Activated CD4-positive, alpha-beta T cell treated with anti-CD3 and anti-CD28 coated beads, Interleukin-2, Interleukin-6, amounts not matched to agents 100 ng/mL and 50 ng/mL, durations not matched to agents 16 hours and 8 hours (primary cell): ENCODE measurements around the gene MIB2.
A peak's percentile ranks its signal among the peaks of the same experiment; 100 is the strongest.

ENCODE experiments used
- DNase-seq: peaks from one replicate; pipeline ENCODE4 v3.0.0-alpha.2; 2020

MIB2 gene

GRCh38 chr1:1616045-1616790 is 918 bp downstream of the MIB2 start:
- DNase-seq, result peak; percentile 32

GRCh38 chr1:1616838-1617237 is 1.5 kb downstream of the MIB2 start:
- no peak for DNase-seq

GRCh38 chr1:1617516-1617915 is 2.2 kb downstream of the MIB2 start:
- DNase-seq, result no peak

- DNase-seq, result no peak
Observed at GRCh38 chr1:1617925-1618324, 2.6 kb downstream of the MIB2 start.

GRCh38 chr1:1618396-1619068 is 3.2 kb downstream of the MIB2 start:
- no peak for DNase-seq

- DNase-seq, result no peak
Observed at GRCh38 chr1:1619917-1620361, 4.6 kb downstream of the MIB2 start.

- no peak for DNase-seq
Observed at GRCh38 chr1:1620433-1621139, 5.3 kb downstream of the MIB2 start.

- no peak for DNase-seq
Observed at GRCh38 chr1:1621173-1622009, 6.1 kb downstream of the MIB2 start.

GRCh38 chr1:1622010-1622787 is 6.9 kb downstream of the MIB2 start:
- DNase-seq, result no peak

GRCh38 chr1:1622788-1623094 is 7.4 kb downstream of the MIB2 start:
- no peak for DNase-seq

GRCh38 chr1:1623181-1623630 is 7.9 kb downstream of the MIB2 start:
- no peak for DNase-seq

GRCh38 chr1:1623631-1624442 is 8.5 kb downstream of the MIB2 start:
- DNase-seq, result no peak

- no peak for DNase-seq
Observed at GRCh38 chr1:1624443-1625403, 9.4 kb downstream of the MIB2 start.

- no peak for DNase-seq
Observed at GRCh38 chr1:1625404-1625775, 10.1 kb downstream of the MIB2 start.

- no peak for DNase-seq
Observed at GRCh38 chr1:1625824-1626206, 10.5 kb downstream of the MIB2 start.

- no peak for DNase-seq
Observed at GRCh38 chr1:1626207-1627141, 11.2 kb downstream of the MIB2 start.

- no peak for DNase-seq
Observed at GRCh38 chr1:1627261-1627828, 12.0 kb downstream of the MIB2 start.
